ENCODE data around the gene TNFAIP8. TPM values are rescaled to one million over a fixed set of nuclear protein-coding genes. Genes with fewer than 3 reads are reported as not detected.

TNFAIP8 gene
- total and polyA plus RNA-seq, 2 donors (not counting 1 experiment from before 2014, with no cell fraction given), result 67.3 to 109 TPM

- no peak for ATAC-seq (ENCODE audit: low read depth)
- peak overlapping the region; percentile 77 for H3K27ac Mint-ChIP-seq
- intact Hi-C loops (cut with micrococcal nuclease), result no loop called here
- Histone ChIP-seq H3K27me3 (replicated peaks in 1 of 4; ENCODE audit: control extremely low read depth in 1 of 4, control insufficient read depth in 3 of 4, insufficient read depth in 4 of 4, low read length in 3 of 4) (no peaks in the 10 kb centered on the region), H2AFZ (ENCODE audit: insufficient read depth, low read depth, low read length, poor library complexity, severe bottlenecking) (peak overlapping the region; percentile 8), H3K27ac (ENCODE audit: low read length in 2 of 2) (peak overlapping the region; percentile 38 to 79), H3K4me2 (replicated peaks; ENCODE audit: low read depth, low read length, poor library complexity, severe bottlenecking) (peak overlapping the region; percentile 3), H3K4me1 (ENCODE audit: control insufficient read depth in 2 of 2, insufficient read depth in 2 of 2, low read length in 2 of 2) (peaks cover 82 to 84% of the 10 kb centered on the region in 2 donors), H3K4me3 (ENCODE audit: control extremely low read depth in 1 of 5, extremely low read depth in 1 of 5, insufficient read depth in 1 of 5, low read depth in 2 of 5, low read length in 4 of 5) (no peak overlapping the region), H3K9ac (ENCODE audit: low read length) (no peak overlapping the region), H3K9me3 (ENCODE audit: control extremely low read depth in 1 of 3, control insufficient read depth in 2 of 3, insufficient read depth in 1 of 3, low read length in 2 of 3) (no peaks in the 10 kb centered on the region), H3K79me2 (ENCODE audit: control insufficient read depth, insufficient read depth, low read length) (peaks cover 100% of the 10 kb centered on the region), H4K20me1 (ENCODE audit: control insufficient read depth, insufficient read depth, low read length, poor library complexity, severe bottlenecking) (peaks cover 12% of the 10 kb centered on the region), H3K36me3 (replicated peaks in 1 of 2; ENCODE audit: control extremely low read depth in 1 of 2, control insufficient read depth in 1 of 2, extremely low read depth in 1 of 2, insufficient read depth in 2 of 2, low read length in 1 of 2) (peaks cover 0 to 3% of the 10 kb centered on the region in 2 experiments)
- TF ChIP-seq EZH2 (IDR thresholded peaks at IDR 0.05; ENCODE audit: borderline replicate concordance, insufficient read depth, low read depth, low read length, poor library complexity, severe bottlenecking) (no peak), CTCF (IDR thresholded peaks at IDR 0.05) (no peak)
- no peaks in the 10 kb centered on the region for H3K9me3 Mint-ChIP-seq (ENCODE audit: insufficient read depth)
- peaks cover 89% of the 10 kb centered on the region for H3K4me1 Mint-ChIP-seq
- H3K27me3 Mint-ChIP-seq, result no peaks in the 10 kb centered on the region
- H3K4me3 Mint-ChIP-seq, result no peak overlapping the region
- CTCF ChIA-PET, result interaction anchor here (2.6 to 12.4 kb wide), 2 partner anchors 11 to 84 kb away, joined by 9 to 119 read pairs; no protein-coding TSS in a partner anchor
- DNase-seq, result no peak
- POLR2A ChIA-PET, result no interaction called here
- 14% methylated on average over 2 of the region's 5 CpGs for WGBS (ENCODE audit: insufficient coverage)
Observed at GRCh38 chr5:119327018-119327417, 28.8 kb upstream of the TNFAIP8 start.

GRCh38 chr5:119328753-119329602, 26.8 kb upstream of the TNFAIP8 start:
- POLR2A ChIA-PET, result interaction anchor here (0.7 kb wide), 1 partner anchor 19 kb away, joined by 3 read pairs; no protein-coding TSS in a partner anchor
- no peak overlapping the region for H3K9ac ChIP-seq (ENCODE audit: low read length)

More at GRCh38 chr5:119328753-119329602, 26.8 kb upstream of the TNFAIP8 start:
- Histone ChIP-seq H3K27me3 (replicated peaks in 1 of 4; ENCODE audit: control extremely low read depth in 1 of 4, control insufficient read depth in 3 of 4, insufficient read depth in 4 of 4, low read length in 3 of 4) (no peaks in the 10 kb centered on the region), H3K4me3 (ENCODE audit: control extremely low read depth in 1 of 5, extremely low read depth in 1 of 5, insufficient read depth in 1 of 5, low read depth in 2 of 5, low read length in 4 of 5) (no peak overlapping the region), H3K4me2 (replicated peaks; ENCODE audit: low read depth, low read length, poor library complexity, severe bottlenecking) (no peak overlapping the region), H3K9me3 (ENCODE audit: control extremely low read depth in 1 of 3, control insufficient read depth in 2 of 3, insufficient read depth in 1 of 3, low read length in 2 of 3) (no peaks in the 10 kb centered on the region), H3K27ac (ENCODE audit: low read length in 2 of 2) (peak overlapping the region in 1 of 2 donors; percentile 79), H3K36me3 (replicated peaks in 1 of 2; ENCODE audit: control extremely low read depth in 1 of 2, control insufficient read depth in 1 of 2, extremely low read depth in 1 of 2, insufficient read depth in 2 of 2, low read length in 1 of 2) (peaks cover 0 to 3% of the 10 kb centered on the region in 2 experiments), H4K20me1 (ENCODE audit: control insufficient read depth, insufficient read depth, low read length, poor library complexity, severe bottlenecking) (no peaks in the 10 kb centered on the region), H2AFZ (ENCODE audit: insufficient read depth, low read depth, low read length, poor library complexity, severe bottlenecking) (no peak overlapping the region), H3K79me2 (ENCODE audit: control insufficient read depth, insufficient read depth, low read length) (peaks cover 100% of the 10 kb centered on the region), H3K4me1 (ENCODE audit: control insufficient read depth in 2 of 2, insufficient read depth in 2 of 2, low read length in 2 of 2) (peaks cover 79 to 84% of the 10 kb centered on the region in 2 donors)
- CTCF ChIA-PET, result interaction anchor here (12.4 to 20.0 kb wide), 2 partner anchors 31 to 82 kb away, joined by 119 to 209 read pairs; partner anchors contain the start of gene TNFAIP8
- TF ChIP-seq EZH2 (IDR thresholded peaks at IDR 0.05; ENCODE audit: borderline replicate concordance, insufficient read depth, low read depth, low read length, poor library complexity, severe bottlenecking) (no peak), CTCF (IDR thresholded peaks at IDR 0.05) (no peak)
- Mint-ChIP-seq H3K4me1 (peaks cover 88% of the 10 kb centered on the region), H3K27ac (peak overlapping the region; percentile 86), H3K9me3 (ENCODE audit: insufficient read depth) (no peaks in the 10 kb centered on the region), H3K4me3 (no peak overlapping the region), H3K27me3 (no peaks in the 10 kb centered on the region)
- ATAC-seq (ENCODE audit: low read depth) (no peak), DNase-seq (no peak)
- WGBS (ENCODE audit: insufficient coverage), result 91% methylated on average over 8 of the region's 10 CpGs
- intact Hi-C loops (cut with micrococcal nuclease), result no loop called here
